Gastrocnemius medialis (tissue), 4 donors: Measurements from ENCODE around the gene HAAO.

Experiments used
- CTCF ChIP-seq, 5 experiments: fragments of 450-650 bp in 3 of 5; fragments of 200-600 bp in 2 of 5; sonication (generic) in 2 of 5; IDR thresholded peaks in 4 of 5; conservative IDR thresholded peaks in 1 of 5; 1 replicate in 4 of 5; 2 replicates in 1 of 5; pipeline ENCODE4 v1.5.1; 2016 to 2019; ENCODE audit warnings: antibody characterized with exemption in 5 of 5, mild to moderate bottlenecking in 3 of 5, moderate library complexity in 3 of 5
- POLR2A ChIP-seq, 2 donors: fragments of 450-650 bp; IDR thresholded peaks; one replicate each; pipeline ENCODE4 v1.6.1; 2017; ENCODE audit warnings: antibody characterized with exemption in 2 of 2, mild to moderate bottlenecking in 2 of 2, moderate library complexity in 2 of 2

GRCh38 chr2:42791606-42792005, 777 bp downstream of the HAAO start:
- TF ChIP-seq CTCF (IDR thresholded peaks at IDR 0.05 in 4 of 5, conservative IDR thresholded peaks at IDR 0.05 in 1 of 5) (no peak), POLR2A (IDR thresholded peaks at IDR 0.05) (no peak)
